Measurements from ENCODE around the gene ABCC3.
A peak's percentile ranks its signal among the peaks of the same experiment; 100 is the strongest.

ABCC3 gene

DNA sequence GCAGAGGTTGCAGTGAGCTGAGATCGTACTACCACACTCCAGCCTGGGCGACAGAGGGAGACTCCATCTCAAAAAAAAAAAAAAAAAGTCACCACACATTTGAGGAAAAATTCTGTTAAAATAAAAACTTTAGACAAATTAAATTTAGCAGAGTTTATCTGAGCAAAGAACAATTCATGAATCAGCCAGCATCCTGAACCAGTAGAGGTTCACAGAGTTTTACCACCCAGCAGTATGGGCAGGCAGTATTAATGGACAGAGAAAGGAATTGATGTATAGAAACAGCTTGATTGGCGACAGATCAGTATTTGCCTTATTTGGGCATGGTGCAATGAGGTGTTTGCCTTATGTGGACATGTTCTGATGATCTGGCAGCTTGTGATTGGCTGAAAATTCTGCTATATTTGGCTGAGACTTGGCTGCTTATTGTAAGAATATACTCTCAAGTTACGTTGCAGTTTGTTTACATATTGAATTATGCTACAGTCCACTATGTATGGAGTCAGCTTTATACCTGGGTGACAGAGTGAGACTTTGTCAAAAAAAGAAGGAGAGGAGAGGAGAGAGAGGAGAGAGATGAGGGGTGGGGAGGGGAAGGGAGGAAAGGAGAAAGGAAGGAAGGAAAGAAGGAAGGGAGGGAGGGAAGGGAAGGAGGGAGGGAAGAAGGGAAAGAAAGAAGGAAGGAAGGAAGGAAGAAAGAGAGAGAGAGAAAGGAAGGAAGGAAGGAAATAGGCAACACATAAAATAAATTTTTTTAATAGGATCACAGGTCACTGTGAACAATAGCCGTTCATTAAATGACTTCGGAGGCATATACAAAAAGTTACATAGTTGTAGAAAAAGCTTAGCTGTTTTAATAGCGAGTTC, 14.6 kb downstream of the ABCC3 start:
- DNase-seq = no peak

- no peak for DNase-seq
Observed at GRCh38 chr17:50651661-50652060, 17.0 kb downstream of the ABCC3 start.

- no peak for DNase-seq
Observed at GRCh38 chr17:50653738-50654137, 19.1 kb downstream of the ABCC3 start.

- no peak for DNase-seq
Observed at GRCh38 chr17:50656509-50656908, 21.8 kb downstream of the ABCC3 start.

- DNase-seq = no peak
Observed at GRCh38 chr17:50657054-50657453, 22.4 kb downstream of the ABCC3 start.

DNA sequence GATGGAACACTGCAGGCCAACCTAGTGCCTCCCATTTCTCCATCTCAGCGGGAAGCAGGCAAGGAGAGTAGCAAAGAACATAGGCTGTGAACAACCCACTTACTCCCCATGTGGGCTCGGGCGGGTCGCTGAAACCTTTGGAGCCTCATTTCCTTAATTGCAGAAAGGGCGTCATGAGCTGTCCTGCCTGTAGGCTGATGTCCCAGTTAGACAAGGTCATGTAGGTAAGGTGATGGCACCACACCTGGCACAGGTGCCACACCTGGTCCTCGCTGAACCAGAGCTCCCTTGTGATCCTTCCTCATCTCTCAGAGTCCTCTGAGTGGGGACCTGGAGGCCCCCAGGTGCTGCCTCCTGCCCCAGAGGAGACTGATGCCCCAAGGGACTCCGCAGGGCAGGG, 22.9 kb downstream of the ABCC3 start:
- no peak for DNase-seq

DNA sequence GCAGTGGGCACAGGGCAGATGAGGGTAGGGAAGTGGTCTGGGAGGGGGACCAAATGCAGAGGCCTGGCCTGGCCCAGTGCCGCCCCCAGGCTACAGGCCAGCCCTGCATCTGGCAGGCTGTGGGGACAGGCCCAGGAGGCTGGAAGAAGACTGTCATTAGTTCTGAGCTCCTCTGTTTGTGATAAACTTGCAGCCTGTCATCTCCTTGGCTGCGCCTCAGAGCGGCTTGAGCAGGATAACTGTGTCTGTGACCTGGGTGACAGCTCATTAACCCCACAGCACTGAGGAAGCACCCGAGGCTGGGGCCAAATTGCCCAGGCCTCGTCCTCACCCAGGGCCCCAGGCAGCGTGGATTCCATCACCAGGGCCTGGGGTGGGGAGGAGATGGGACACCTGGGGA, 23.9 kb downstream of the ABCC3 start:
- no peak for DNase-seq

GRCh38 chr17:50659179-50659578, 24.5 kb downstream of the ABCC3 start:
- DNase-seq = no peak

GRCh38 chr17:50660042-50660886, 25.6 kb downstream of the ABCC3 start:
- DNase-seq = peak in 1 of 2 experiments; percentile 33

- DNase-seq = no peak
Observed at GRCh38 chr17:50660887-50661345, 26.2 kb downstream of the ABCC3 start.

- DNase-seq = no peak
Observed at GRCh38 chr17:50661348-50661747, 26.7 kb downstream of the ABCC3 start.

DNA sequence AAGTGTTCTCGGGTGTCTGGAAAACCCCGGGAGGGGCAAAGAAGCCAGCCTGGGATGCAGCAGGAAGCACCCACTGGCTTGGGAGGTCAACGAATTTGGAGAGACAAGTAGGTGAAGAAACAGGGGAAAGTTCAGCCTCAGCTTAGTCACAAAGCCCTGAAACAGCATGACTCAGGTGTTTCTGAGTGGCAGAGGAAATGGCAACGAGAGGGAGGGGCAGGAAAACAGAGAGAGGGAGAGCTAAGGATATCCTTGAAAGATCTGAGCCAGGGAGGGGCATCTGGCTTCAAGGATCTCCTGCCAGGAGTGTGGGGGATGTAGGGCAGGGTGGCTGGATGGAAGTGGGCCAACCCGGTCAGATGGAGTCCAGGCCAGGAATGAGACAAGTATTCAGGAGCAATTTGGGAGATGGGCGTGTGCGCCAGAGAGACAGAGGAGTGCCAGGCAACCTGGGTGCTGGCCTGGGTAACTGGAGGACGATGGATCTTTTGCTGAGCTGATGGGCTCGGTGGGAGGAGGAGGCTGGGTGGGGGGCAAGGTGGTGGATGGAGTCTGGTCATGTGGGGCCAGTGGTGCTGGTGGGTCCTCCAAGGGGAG, 27.2 kb downstream of the ABCC3 start:
- no peak for DNase-seq

DNA sequence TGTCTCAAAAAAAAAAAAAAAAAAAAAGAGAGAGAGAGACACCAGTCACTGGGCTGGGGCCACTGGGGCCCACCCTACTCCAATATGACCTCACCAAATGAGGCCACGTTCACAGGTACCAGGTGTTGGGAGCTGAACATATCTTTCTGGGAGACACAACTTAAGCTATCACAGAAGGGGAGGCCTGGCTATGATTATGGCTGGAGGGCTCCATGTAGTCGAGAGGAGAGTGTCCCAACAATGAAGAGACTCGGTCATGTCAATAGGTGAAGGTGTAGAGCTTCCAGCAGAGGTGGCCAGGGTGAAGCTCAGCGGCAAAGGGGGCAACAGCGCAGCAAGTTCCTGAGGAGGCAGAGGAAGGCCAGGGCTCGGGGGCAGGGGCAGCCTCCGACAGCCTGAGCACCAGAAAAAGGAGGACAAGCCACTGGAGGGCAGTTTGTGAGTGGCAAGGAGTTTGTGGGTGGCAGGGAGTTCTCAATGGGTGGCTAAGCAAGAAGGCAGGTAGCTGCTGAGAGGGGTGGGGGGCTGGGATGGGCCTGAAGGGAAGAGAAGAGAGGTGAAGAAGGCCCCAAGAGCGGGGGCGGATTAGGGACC, 28.0 kb downstream of the ABCC3 start:
- no peak for DNase-seq

DNA sequence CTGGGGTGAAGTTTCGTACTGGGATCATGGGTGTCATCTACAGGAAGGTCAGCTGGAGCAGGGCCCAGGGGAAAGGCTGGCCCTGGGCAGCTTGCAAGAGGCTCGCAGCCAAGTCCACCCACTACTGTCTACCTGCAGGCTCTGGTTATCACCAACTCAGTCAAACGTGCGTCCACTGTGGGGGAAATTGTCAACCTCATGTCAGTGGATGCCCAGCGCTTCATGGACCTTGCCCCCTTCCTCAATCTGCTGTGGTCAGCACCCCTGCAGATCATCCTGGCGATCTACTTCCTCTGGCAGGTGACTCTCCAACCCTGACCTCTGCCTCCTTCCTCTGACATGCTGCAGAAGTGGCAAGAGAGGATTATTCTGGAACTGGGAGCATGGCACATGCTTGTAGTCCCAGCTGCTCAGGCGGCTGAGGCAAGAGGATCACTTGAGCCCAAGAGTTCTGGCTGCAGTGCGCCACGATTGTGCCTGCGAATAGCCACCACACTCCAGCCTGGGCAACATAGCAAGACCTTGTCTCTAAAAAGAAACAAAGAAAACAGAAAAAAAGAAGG, 29.2 kb downstream of the ABCC3 start:
- no peak for DNase-seq

DNA sequence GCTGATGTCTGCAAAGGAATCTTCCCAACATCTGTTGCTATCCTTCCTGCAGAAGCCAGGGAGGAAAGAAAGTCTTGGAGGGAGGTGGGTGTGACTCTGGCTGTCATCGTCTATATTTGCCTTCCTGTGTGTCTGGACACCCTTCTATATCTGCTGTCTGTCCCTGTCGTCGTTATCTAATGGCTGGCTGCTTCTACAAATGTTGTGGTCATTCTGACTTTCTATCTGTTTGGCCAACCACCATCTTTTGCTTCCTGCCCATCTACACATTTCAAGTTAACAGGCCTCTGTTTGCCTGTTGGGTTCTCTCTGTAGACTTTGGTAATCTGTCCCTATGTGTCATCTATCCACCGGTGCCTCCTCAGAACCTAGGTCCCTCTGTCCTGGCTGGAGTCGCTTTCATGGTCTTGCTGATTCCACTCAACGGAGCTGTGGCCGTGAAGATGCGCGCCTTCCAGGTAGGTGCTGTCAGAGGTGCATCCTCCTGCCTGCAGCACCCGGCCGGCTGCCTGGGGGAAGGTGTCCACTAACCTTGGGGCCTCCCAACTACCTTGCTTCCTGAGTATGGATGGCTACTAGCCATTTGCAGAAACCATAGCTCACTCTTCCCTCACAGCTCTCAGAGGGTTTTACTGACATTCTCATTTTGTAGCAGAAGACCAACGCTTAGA, 30.2 kb downstream of the ABCC3 start:
- DNase-seq = no peak

- no peak for DNase-seq
Observed at GRCh38 chr17:50665838-50666237, 31.2 kb downstream of the ABCC3 start.

GRCh38 chr17:50666316-50666715, 31.6 kb downstream of the ABCC3 start:
- DNase-seq = no peak

DNA sequence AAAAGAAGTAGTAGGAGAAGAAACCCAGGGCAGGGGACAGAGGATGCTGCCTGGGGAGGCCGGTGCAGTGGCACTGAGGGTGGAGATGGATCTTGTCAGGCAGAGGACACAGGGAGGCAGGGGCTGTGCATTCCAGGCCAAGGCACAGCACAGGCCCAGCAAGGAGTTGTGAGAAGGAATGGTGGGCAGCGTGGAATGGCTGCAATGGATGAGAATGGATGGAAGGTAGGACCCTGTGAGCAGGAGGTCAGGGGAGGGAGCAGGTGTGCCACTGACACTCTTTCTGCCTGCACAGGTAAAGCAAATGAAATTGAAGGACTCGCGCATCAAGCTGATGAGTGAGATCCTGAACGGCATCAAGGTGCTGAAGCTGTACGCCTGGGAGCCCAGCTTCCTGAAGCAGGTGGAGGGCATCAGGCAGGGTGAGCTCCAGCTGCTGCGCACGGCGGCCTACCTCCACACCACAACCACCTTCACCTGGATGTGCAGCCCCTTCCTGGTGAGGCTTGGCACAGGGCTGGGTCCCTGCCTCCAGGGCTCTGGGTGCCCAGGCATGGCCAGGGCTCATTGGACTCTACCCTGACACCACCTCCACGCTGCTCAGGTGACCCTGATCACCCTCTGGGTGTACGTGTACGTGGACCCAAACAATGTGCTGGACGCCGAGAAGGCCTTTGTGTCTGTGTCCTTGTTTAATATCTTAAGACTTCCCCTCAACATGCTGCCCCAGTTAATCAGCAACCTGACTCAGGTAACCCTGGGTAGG, 32.8 kb downstream of the ABCC3 start:
- no peak for DNase-seq

GRCh38 chr17:50668025-50668837, 33.5 kb downstream of the ABCC3 start:
- no peak for DNase-seq

DNA sequence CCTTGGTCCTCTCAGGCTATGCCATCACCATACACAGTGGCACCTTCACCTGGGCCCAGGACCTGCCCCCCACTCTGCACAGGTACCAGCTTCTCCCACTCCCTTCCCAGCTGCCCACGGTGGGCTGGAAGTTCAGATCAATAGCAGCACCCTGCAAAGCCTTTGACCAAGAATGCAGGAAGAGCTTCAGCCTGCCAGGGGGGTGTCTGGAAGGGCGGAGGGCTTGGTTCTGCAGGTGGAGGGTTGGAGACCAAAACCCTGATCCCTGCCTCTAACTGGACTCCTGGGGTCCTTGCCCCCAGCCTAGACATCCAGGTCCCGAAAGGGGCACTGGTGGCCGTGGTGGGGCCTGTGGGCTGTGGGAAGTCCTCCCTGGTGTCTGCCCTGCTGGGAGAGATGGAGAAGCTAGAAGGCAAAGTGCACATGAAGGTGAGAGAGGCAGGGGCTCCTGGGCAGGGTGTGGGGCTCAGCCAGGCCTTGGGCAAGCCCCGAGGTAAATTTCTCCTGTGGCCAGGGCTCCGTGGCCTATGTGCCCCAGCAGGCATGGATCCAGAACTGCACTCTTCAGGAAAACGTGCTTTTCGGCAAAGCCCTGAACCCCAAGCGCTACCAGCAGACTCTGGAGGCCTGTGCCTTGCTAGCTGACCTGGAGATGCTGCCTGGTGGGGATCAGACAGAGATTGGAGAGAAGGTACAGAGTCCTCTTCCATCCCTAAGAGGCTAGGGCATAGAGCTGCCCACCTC, 34.3 kb downstream of the ABCC3 start:
- no peak for DNase-seq

Data from NCI-H526 (cell line).